Measurements from ENCODE around the gene SNRNP48. TPM values are rescaled to one million over a fixed set of nuclear protein-coding genes. Genes with fewer than 3 reads are reported as not detected.

Gene SNRNP48
- total RNA-seq, 1 experiment from 2014 or later = 26.2 TPM

DNA sequence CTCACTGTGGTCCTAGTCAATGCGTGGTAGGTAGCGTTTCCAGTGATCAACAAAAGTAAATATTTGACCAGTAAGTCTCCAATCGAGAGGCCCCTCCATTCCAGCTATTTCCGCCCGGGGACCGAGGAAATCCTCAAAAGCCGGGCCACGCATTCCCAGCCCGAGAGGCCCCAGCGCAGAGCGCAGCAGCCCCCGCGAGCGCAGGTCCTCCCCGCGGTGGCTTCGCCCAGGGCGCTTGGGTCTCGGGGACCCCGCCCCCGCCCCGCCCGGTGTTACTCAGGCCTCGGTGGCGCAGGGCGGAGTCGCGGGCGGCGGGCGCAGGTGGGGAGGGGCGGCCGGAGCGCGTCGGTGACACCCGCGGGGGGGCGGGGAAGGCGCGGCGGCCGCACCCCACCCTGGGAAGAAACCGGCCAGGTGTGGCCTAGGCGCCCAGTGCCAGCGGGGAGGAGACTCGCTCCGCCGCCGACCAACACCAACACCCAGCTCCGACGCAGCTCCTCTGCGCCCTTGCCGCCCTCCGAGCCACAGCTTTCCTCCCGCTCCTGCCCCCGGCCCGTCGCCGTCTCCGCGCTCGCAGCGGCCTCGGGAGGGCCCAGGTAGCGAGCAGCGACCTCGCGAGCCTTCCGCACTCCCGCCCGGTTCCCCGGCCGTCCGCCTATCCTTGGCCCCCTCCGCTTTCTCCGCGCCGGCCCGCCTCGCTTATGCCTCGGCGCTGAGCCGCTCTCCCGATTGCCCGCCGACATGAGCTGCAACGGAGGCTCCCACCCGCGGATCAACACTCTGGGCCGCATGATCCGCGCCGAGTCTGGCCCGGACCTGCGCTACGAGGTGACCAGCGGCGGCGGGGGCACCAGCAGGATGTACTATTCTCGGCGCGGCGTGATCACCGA lies 48.6 kb upstream of the SNRNP48 start, which contains the start of gene DSP (continued):
- TF ChIP-seq, protein P1, sequence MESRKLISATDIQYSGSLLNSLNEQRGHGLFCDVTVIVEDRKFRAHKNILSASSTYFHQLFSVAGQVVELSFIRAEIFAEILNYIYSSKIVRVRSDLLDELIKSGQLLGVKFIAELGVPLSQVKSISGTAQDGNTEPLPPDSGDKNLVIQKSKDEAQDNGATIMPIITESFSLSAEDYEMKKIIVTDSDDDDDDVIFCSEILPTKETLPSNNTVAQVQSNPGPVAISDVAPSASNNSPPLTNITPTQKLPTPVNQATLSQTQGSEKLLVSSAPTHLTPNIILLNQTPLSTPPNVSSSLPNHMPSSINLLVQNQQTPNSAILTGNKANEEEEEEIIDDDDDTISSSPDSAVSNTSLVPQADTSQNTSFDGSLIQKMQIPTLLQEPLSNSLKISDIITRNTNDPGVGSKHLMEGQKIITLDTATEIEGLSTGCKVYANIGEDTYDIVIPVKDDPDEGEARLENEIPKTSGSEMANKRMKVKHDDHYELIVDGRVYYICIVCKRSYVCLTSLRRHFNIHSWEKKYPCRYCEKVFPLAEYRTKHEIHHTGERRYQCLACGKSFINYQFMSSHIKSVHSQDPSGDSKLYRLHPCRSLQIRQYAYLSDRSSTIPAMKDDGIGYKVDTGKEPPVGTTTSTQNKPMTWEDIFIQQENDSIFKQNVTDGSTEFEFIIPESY (IDR thresholded peaks at IDR 0.05; ENCODE audit: extremely low read depth, insufficient replicate concordance, low read length) = peak; percentile 41

DNA sequence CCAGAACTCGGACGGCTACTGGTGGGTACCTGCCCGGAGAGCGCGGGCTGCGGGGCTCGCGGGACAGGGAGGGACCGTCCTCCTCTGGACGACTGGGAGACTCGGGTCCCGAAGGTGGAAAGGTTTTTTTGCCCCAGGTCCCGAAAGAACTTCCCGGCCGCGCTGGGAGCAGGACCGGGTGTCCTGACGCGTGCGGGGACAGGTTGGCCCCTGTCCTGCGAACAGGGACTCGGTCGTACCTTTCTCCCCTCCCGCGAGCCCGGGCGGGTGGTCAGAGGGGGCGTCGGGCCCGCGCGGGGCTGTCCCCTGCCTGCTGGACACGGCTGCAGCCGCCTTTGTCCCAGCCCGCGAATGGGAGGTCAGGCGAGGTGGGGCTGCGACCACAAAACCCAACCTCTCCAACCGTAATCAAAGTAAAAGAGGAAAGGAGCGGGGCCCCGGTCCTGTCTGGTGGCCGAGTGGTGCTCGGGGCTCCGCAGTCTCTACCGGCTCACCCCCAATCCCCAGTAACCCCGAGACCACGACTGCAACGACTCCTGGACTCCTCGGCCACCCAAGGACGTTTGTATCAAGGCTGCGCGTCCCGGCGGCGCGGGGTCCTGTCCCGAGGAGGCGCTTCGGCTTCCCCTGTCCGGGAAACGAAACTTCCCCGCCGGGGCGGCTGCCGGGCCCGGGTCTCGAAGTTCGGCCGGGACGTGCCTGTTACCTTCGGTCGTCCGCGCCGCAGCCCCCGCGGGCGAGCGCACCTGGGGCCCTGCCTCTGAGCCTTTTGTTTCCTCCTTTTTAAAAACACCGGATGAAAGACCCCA lies 47.7 kb upstream of the SNRNP48 start:
- peaks cover 56% of the 10 kb centered on the region for H3K79me2 ChIP-seq (ENCODE audit: insufficient read depth, low read length)
- H3K4me1 ChIP-seq (ENCODE audit: control insufficient read depth in 1 of 2, insufficient read depth in 2 of 2, low read length in 2 of 2) = peaks cover 21 to 42% of the 10 kb centered on the region in 2 experiments

More for the DNA sequence above, 47.7 kb upstream of the SNRNP48 start:
- H3K36me3 ChIP-seq (ENCODE audit: control insufficient read depth in 1 of 2, insufficient read depth in 2 of 2, low read length in 2 of 2) = no peaks in the 10 kb centered on the region
- H3K4me2 ChIP-seq (ENCODE audit: low read length) = peak overlapping the region; percentile 86
- POLR2A ChIA-PET = no interaction called here
- peak overlapping the region; percentile 93 for H3K27ac ChIP-seq (ENCODE audit: low read depth, low read length)
- BruUV-seq (replicated peaks) = no TSS peak
- no peak overlapping the region for H2AFZ ChIP-seq (ENCODE audit: low read depth, low read length, poor library complexity, severe bottlenecking)
- no peaks in the 10 kb centered on the region for H3K9me2 ChIP-seq (ENCODE audit: insufficient read depth)
- CTCF ChIA-PET = no interaction called here
- peak overlapping the region; percentile 97 for H3K9ac ChIP-seq (ENCODE audit: low read length)
- H3K9me3 ChIP-seq (ENCODE audit: control insufficient read depth in 1 of 2, insufficient read depth in 1 of 2, low read depth in 1 of 2, low read length in 2 of 2) = no peaks in the 10 kb centered on the region
- H3K27me3 ChIP-seq (ENCODE audit: insufficient read depth, low read length) = no peaks in the 10 kb centered on the region
- peak overlapping the region; percentile 91 to 96 for H3K4me3 ChIP-seq (replicated peaks in 1 of 2; ENCODE audit: low read depth in 1 of 2, low read length in 2 of 2)
- DNase-seq (ENCODE audit: low read depth, low spot score) = no peak
- intact Hi-C loops (cut with micrococcal nuclease) = loop anchor here (5.0 kb wide), 2 partner anchors 75 to 115 kb away; no protein-coding TSS in a partner anchor
- RAD21 ChIA-PET (ENCODE audit: low non-redundant PET in 1 of 2, low total read pairs in 2 of 2, uncharacterized antibody in 2 of 2, unreplicated experiment in 2 of 2) = no interaction called here
- no peaks in the 10 kb centered on the region for H4K20me1 ChIP-seq (ENCODE audit: insufficient read depth)
- ATAC-seq = peak; percentile 21
- TF ChIP-seq EGR1 (IDR thresholded peaks at IDR 0.05; ENCODE audit: low read depth) = no peak
- TF ChIP-seq, protein P2, sequence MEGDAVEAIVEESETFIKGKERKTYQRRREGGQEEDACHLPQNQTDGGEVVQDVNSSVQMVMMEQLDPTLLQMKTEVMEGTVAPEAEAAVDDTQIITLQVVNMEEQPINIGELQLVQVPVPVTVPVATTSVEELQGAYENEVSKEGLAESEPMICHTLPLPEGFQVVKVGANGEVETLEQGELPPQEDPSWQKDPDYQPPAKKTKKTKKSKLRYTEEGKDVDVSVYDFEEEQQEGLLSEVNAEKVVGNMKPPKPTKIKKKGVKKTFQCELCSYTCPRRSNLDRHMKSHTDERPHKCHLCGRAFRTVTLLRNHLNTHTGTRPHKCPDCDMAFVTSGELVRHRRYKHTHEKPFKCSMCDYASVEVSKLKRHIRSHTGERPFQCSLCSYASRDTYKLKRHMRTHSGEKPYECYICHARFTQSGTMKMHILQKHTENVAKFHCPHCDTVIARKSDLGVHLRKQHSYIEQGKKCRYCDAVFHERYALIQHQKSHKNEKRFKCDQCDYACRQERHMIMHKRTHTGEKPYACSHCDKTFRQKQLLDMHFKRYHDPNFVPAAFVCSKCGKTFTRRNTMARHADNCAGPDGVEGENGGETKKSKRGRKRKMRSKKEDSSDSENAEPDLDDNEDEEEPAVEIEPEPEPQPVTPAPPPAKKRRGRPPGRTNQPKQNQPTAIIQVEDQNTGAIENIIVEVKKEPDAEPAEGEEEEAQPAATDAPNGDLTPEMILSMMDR (IDR thresholded peaks at IDR 0.05 in 2 of 3, conservative IDR thresholded peaks at IDR 0.05 in 1 of 3; ENCODE audit: borderline replicate concordance in 1 of 3, insufficient read depth in 1 of 3, low read depth in 2 of 3, low read length in 2 of 3) = no peak
- no peak for TF ChIP-seq ELF1 (IDR thresholded peaks at IDR 0.05; ENCODE audit: borderline replicate concordance, low read depth)
- TF ChIP-seq, protein P1 (IDR thresholded peaks at IDR 0.05; ENCODE audit: extremely low read depth, insufficient replicate concordance, low read length) = no peak

Data from HCT116 (cell line).